Pancreas (tissue), 10 donors: Measurements from ENCODE around the gene MYT1. TPM values are rescaled to one million over a fixed set of nuclear protein-coding genes. Genes with fewer than 3 reads are reported as not detected.

Source experiments
- ATAC-seq, 4 donors: fragments of 200-7000 bp; cut with Tn5 transposase; one replicate each; pipeline versions ENCODE4 v1.8.0 to v1.9.1; 2020; ENCODE audit warnings: mild to moderate bottlenecking in 4 of 4, moderate library complexity in 4 of 4
- DNase-seq, 6 donors: peaks; one replicate each; pipeline ENCODE4 v3.0.0-alpha.2; 2020
- FAIRE-seq: peaks from 2 replicates; lab custom pipeline; 2012; peaks lifted over from hg19 to GRCh38; lab: Jason Lieb, UNC
- H3K27ac ChIP-seq, 4 donors: fragments of 200-600 bp; sonication (generic); 1 replicate in 3 of 4; 2 replicates in 1 of 4; pipeline versions ENCODE4 v1.5.0 to v1.8.0; 2020
- H3K27me3 ChIP-seq, 4 donors: fragments of 200-600 bp; one replicate each; pipeline ENCODE4 v1.8.0; 2021
- H3K36me3 ChIP-seq, 3 donors: fragments of 200-600 bp; sonication (generic) in 1 of 3; one replicate each; pipeline versions ENCODE4 v1.5.0 to v1.8.0; 2020 to 2021
- H3K4me1 ChIP-seq, 3 donors: fragments of 200-600 bp; one replicate each; pipeline ENCODE4 v1.8.0; 2021
- H3K4me3 ChIP-seq, 4 donors: fragments of 200-600 bp; sonication (generic) in 2 of 4; one replicate each; pipeline versions ENCODE4 v1.5.0 to v1.8.0; 2020 to 2021
- H3K9me3 ChIP-seq, 4 donors: fragments of 200-600 bp; one replicate each; pipeline ENCODE4 v1.8.0; 2021
- CTCF ChIP-seq, 4 donors: fragments of 200-600 bp; sonication (generic) in 3 of 4; IDR thresholded peaks; one replicate each; pipeline versions ENCODE4 v1.5.0 to v1.8.0; 2021; ENCODE audit warnings: antibody characterized with exemption in 4 of 4
- WGBS, 2 donors: extraction: QIAGEN DNeasy Blood & Tissue Kit; methylation state at CpG; one replicate each; pipeline ENCODE4 v1.1.7; 2013; 5-methylcytosine and 5-hydroxymethylcytosine counted together
- intact Hi-C, 3 donors: fragments of 100-400 bp; cut with DNase I; formaldehyde crosslinking; loops; one replicate each; pipeline versions ENCODE4 v1.11.1 to v1.14.2; 2022
- polyA plus RNA-seq, 2 donors: library from polyadenylated mRNA; stranded (reverse); fragments of 200-250 nt; gene quantifications; one replicate each; pipeline ENCODE4 v1.2.3, GENCODE V29; 2013
- total RNA-seq, 6 donors: library from RNA; stranded (reverse); fragmentation: NEBNext Ultra II Directional in 4 of 6; extraction: Animal tissue kit (Norgen Biotek cat#: 25700) in 4 of 6; gene quantifications; one replicate each; pipeline versions ENCODE4 v1.2.1 to v1.2.4, GENCODE V29; 2021 to 2023
- donor health status: healthy with polysubstance abuse.
- donor health status: DM: no; HTN: no; CAD: no; lungs with moderate emphysema.
- donor health status: DM: no; HTN: no; CAD: no.
- donor health status: control.
- donor health status: control.
- donor health status: Bipolar disorder and iron deficiency.
- donor health status: DM: yes; HTN: yes; CAD: no.
- donor health status: DM: no; HTN: no; CAD: no.
- donor health status: DM: no; HTN: no; CAD: no.
- donor health status: DM: yes; HTN: yes; CAD: no.

Gene MYT1
- total and polyA plus RNA-seq, 8 donors = 0.13 to 5.1 (median 0.52) TPM

- no peak for FAIRE-seq
- peaks cover 0 to 8% (median 0%) of the 10 kb centered on the region in 3 donors for H3K4me1 ChIP-seq
These were observed 73.1 kb downstream of the MYT1 start for GRCh38 chr20:64237316-64237715.

GRCh38 chr20:64238115-64238825 lies 74.0 kb downstream of the MYT1 start:
- WGBS, 2 donors = 55 to 71% methylated on average over 11 of the region's 11 CpGs
- Histone ChIP-seq H3K27ac (no peak overlapping the region), H3K9me3 (no peaks in the 10 kb centered on the region), H3K27me3 (no peaks in the 10 kb centered on the region), H3K36me3 (no peaks in the 10 kb centered on the region), H3K4me3 (no peak overlapping the region), H3K4me1 (peaks cover 0 to 8% (median 0%) of the 10 kb centered on the region in 3 donors)
- intact Hi-C loops = no loop called here
- peak in 2 of 4 donors; percentile 50 to 65 for ATAC-seq
- no peak for FAIRE-seq
- TF ChIP-seq CTCF (IDR thresholded peaks at IDR 0.05) = no peak
- DNase-seq = peak in 2 of 6 donors; percentile 2 to 31

More at GRCh38 chr20:64237316-64237715, 73.1 kb downstream of the MYT1 start:
- intact Hi-C loops = no loop called here
- WGBS, 2 donors = 82 to 94% methylated on average over 17 of the region's 17 CpGs
- Histone ChIP-seq H3K27ac (no peak overlapping the region), H3K9me3 (no peaks in the 10 kb centered on the region), H3K36me3 (no peaks in the 10 kb centered on the region), H3K4me3 (no peak overlapping the region), H3K27me3 (no peaks in the 10 kb centered on the region)
- ATAC-seq (no peak), DNase-seq (peak in 3 of 6 donors; percentile 17 to 56 (median 53))
- no peak for TF ChIP-seq CTCF (IDR thresholded peaks at IDR 0.05)

GRCh38 chr20:64238851-64239387 lies 74.7 kb downstream of the MYT1 start:
- TF ChIP-seq CTCF (IDR thresholded peaks at IDR 0.05) = no peak
- WGBS, 2 donors = 58 to 80% methylated on average over 7 of the region's 7 CpGs
- no peak for FAIRE-seq
- Histone ChIP-seq H3K36me3 (no peaks in the 10 kb centered on the region), H3K4me3 (no peak overlapping the region), H3K27ac (no peak overlapping the region), H3K9me3 (no peaks in the 10 kb centered on the region), H3K27me3 (no peaks in the 10 kb centered on the region), H3K4me1 (peaks cover 0 to 4% (median 0%) of the 10 kb centered on the region in 3 donors)
- ATAC-seq = no peak
- peak in 3 of 6 donors; percentile 4 to 44 (median 40) for DNase-seq
- intact Hi-C loops = no loop called here

GRCh38 chr20:64239449-64240242 lies 75.4 kb downstream of the MYT1 start:
- H3K4me1 ChIP-seq = no peaks in the 10 kb centered on the region
- H3K4me3 ChIP-seq = no peak overlapping the region
- H3K27me3 ChIP-seq = no peaks in the 10 kb centered on the region
- H3K27ac ChIP-seq = no peak overlapping the region
- no peak for TF ChIP-seq CTCF (IDR thresholded peaks at IDR 0.05)
- WGBS, 2 donors = 73 to 89% methylated on average over 19 of the region's 19 CpGs
- ATAC-seq = no peak
- no peak for FAIRE-seq
- intact Hi-C loops = no loop called here
- H3K9me3 ChIP-seq = no peaks in the 10 kb centered on the region
- DNase-seq = peak in 2 of 6 donors; percentile 4 to 41
- H3K36me3 ChIP-seq = no peaks in the 10 kb centered on the region
